HG02884 (cell line): ENCODE data around the gene SGCE.

Experiments used
- ATAC-seq: cut with Tn5 transposase; IDR thresholded peaks from one replicate; pipeline ENCODE4 v1.9.1; 2021; ENCODE audit warnings: mild to moderate bottlenecking, moderate library complexity; ENCODE audit not compliant: unreplicated experiment

Gene SGCE

DNA sequence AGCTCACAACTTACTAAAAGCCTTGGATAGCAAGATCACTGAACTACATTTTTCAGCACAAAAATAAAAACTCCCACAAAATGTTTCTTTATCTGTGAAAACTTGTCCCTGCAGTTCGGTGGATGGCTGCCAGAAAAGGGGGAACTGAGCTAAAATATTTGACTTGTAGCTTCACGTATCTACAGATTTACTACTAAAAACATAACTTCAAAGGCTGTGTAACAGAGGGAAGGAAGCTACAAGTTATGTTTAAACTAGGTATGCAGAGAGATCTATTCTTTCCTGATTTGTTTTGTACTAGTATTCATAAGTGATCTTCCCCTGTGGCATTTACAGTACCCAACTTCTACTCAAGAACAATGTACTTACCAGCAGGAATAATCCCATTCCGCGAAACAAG is 25.1 kb downstream of the SGCE start:
- ATAC-seq: no peak

DNA sequence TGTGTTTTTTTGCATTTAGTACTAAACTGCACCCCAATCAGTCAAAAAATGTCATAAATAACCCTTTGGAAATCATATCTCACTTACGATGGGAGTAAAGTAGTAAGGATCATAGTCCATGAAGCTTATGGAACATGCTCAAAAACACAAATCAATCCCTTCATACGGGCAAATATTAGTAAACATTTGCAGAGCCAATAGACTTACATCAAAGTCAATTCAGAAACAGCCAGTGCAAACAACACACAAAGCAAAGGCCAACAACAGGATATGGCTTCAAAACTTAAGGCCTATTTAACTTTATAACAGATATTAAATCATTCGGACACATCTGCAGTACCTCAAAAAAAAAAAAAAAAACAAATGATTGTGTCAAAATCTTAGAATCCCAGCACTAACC is 32.1 kb downstream of the SGCE start:
- ATAC-seq: no peak

DNA sequence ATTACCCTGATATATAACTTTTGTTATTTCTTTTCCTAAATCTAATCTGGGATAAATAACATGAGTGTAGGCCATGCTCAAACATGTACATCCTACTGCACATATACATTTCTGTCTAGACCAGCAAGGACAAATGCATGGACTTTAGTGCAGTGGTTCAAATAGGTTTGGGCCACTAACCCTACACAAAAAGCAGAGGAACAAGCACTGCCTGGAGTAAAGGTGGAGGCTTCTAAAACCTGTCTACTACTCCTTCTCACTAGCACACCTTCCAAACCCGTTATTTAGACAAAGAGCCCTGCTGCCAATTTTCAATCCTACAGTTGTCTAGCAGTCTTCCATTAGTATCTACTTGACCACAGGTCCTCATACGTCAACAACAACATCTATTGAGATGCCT is 34.8 kb downstream of the SGCE start:
- ATAC-seq: peak; percentile 6

DNA sequence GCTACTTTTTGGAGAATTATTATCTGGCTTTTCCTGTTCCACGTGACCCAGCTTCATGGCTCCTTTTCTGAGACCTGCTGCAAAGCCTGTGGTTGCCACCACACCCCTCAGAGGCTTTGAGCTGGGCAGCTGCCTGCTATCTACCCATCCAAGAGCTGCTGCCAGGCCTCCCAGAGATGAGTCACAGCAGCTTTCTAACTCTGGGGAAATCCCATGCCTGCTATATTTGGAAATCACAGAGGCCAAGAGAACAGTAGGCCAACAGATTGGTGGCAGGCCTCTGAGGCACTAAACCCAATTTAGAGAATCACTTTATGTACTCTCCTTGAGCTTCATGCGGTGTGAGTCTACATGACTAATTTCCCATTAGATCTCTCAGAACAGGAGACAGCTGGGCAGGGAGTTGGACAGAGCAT is 35.2 kb downstream of the SGCE start:
- ATAC-seq: peak; percentile 96

DNA sequence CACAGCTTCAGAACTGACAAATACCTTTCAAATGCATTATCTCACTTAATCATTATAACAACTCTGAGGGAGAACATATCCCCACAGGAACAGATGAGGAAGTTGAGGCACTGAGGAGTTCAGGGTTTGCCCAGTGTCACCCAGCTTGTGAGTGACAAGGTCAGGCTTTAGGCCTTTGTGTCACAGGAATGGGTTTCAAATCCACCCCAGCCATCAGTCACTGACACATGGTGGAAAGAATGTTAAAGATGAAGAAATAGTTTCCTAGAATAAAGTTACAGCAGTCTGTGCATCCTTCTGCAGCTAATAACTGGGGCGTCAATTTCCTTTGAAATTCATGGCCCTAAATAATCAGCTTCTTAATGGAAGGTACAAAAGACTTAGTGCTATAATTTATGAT is 37.8 kb downstream of the SGCE start:
- no peak for ATAC-seq

DNA sequence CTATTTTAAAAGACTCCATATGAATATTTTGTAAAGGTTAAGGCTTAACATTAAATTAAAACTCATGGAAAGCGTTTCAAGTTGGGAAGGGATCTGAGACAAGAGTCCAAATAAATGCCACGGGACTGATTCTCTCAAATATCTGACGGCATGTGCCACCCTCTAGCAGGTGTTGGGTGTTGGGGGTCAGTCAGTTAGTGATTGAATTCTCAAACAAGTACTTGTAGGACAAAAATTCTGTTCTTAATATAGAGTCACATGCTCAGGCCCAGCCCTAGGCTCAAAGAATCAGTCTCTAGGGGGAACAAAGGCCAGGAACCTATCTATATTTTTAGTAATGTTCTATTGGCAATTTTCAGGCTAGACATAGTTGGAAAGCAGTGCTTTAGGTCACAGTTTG is 39.1 kb downstream of the SGCE start:
- no peak for ATAC-seq

DNA sequence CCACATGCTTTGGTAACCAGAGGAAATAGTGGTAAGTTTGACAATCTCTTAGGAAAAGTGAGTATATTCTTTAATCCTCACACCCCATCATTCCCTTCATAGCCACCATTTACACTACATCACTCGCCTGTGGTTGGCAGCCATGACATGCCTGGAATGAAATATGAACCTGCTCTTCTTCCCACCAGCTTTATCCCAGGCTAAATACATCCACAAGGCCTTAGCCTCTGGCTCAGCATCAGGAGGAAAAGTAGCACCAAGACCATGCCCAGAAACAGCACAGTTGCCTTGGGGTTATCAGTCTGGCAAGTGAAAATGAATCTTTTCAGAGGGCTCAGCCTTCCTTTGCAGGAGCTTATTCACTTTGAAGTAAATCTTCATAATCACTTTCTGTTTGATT is 40.3 kb downstream of the SGCE start:
- ATAC-seq: no peak

DNA sequence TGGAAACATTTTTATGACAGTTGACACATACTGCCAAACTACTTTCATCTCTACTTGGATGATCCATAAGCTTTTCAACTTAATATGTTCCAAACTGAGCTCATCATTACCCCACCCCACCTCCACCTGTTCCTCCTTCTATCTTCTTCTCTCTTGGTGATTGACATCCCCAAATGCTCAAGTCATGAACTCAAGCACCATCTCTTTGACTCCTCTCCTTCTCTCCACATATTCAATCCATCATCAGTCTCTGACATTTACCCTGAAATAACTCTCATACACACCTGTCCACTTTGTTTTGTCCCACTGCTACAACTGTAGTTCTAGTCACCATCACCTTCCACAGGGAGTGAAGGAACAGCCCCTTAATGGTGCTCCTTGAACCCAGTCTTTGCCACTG is 43.3 kb downstream of the SGCE start:
- ATAC-seq: no peak

DNA sequence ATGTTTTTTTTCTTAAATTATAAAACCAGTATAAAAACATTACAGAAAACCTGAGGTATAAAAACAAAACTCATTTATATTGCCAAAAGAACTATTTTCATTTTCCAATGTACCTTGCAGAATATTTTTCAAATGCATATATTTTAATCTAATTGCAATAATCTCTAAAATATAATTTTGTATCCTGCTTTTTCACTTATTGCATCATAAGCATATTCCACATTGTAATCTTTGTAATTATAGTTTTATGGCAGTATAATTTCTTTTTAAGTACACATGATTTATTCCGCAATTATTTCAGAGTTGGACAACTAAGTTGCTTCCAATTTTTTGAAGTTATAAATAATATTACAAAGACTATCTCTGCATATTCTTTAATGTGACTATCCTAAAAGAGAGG is 43.7 kb downstream of the SGCE start:
- no peak for ATAC-seq

DNA sequence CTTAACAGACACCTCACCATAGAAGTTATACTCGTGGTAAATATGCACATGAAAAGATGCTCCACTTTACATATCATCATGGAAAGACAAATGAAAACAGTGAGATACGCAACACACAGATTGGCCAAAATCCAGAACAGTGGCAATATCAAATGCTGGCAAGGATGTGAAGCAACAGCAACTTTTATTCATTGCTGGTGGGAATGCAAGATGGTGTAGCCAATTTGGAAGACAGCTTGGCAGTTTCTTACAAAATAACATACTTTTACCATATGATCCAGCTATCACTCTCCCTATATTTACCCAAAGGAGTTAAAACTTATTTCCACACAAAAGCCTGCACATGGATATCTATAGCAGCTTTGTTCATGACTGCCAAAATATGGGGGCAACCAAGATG is 46.4 kb downstream of the SGCE start:
- no peak for ATAC-seq

DNA sequence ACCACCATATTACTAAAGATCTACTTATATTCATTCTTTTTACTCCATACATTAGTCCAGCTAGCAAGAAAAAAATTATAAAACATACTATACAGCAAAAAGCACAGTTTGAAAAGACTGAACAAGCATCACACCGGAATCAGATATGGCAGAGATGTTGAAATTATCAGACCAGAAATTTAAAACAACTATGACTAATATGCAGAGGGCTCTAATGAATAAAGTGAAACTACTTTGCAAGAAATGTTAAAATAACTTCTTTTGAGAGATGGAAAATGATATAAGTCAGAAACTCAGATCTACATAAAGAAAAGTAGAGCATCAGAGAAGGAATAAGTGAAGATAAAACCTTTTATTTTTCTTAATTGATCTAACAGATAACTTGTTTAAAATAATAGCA is 50.9 kb downstream of the SGCE start:
- ATAC-seq: peak; percentile 87

DNA sequence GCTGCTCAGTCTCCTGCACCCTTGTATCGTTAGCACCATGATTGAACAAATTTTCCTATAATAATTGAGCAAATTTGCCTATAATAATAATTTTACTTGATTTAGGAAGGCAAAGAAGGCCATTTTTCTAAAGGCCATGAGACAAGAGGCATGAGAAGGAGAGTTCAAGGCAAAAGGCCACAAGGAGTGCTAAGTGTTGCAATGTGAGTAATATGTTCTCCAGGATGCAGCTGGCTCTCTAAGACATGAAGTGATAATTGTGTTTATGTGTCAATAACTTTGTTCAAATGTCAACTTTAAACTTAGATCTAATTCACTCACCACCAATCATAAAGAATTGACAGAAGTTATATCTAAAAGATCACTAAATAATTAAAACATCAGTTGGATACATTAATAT is 53.8 kb downstream of the SGCE start:
- no peak for ATAC-seq

DNA sequence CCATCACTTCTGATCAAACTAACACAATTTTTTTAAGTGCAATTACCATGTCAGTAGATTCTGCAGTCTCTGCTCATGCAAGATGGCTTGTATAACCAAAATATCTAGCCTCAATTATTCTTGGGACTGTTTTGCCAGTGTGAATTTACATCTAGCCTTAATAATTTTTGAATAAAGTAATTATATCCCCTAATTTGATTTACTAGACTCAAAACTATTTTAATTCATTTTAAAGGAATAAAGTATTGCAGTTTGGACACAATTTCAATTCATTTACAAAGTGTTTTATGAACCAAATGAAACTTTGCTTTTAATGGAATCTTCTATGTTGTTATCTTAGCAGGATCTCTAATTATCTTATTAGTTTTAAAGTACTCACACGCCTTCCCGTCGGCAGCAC is 55.7 kb downstream of the SGCE start:
- no peak for ATAC-seq

DNA sequence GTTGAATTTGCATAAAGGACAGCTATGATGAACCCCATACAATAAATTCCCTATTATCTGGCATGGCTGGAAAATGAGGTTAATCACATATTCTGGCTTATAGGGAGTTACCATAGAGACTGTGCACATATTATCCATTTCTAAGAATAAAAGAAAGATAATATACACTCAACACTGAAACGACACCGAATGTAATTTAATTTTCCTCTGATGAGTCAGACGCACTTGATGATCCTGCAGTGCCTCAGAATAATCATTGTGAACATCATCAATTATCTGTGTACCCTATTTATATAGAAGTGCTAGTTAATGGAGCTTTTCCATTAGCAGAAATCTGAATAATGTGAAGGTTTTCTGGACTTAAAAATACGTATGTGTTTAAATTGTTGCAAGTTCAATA is 60.2 kb downstream of the SGCE start:
- no peak for ATAC-seq

DNA sequence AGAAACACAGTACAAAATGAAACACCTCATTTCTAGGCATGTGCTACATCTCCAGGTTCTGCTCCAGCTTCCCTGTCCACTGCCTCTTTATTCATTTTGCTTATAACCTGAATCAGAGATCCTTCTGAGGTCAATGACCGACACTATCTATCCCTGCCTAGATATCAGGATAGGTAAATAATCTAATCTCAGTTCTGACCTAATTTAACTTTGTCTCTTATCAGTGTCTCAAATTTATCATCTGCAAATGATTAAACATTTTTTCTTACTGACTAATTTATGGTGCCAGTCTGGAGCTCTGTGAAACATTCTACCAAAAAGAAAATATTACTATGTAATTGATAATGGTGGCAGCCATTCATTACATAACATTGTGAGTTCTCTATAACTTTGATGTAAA is 61.1 kb downstream of the SGCE start:
- ATAC-seq: no peak

DNA sequence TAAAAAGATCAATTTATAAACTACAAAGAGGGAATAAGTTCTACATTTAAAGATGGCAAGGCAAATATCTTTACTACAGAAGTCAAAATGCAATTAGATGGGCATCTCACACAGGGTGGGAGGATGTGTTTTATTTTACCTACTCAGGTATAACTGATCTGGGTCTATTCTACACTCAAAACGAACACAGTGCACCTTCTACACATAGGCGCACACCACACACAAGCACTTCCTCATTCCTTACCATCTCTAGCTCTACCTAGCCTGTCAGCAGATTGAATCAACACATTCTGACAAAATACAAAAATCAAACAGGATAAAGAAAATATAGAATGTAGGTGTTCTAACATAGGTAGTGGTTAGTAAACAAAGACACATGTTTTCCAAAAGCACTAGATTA is 64.8 kb downstream of the SGCE start:
- ATAC-seq: peak; percentile 71

DNA sequence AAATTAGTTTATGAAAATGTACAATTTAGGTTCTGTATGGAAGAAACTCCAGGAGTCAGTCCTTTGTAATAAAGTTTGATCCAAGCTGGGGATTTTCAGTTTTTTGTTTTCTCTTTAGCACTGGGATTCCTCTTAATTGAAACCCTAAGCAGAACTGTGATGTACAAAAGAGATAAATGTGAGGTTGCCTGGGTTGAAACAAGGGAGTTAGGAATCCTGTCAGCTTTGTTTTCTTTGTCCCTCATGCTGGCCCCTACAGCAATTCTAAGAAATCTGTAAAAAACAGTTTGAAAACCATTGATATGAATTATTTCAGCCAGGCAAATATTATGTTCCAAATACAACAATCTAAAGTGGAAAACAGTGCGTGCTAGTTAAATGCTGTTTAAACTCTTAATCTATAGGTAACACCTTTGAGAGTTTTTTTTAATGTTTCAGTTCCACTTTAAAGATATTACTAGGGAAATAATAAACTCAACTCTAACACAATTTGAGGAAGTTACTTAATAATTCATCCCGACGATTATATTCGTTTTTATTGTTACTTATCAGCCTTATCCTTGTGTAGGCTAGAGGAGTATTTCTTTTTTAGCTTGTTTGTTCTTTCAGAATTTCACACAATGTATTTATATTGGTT is 65.3 kb downstream of the SGCE start:
- ATAC-seq: no peak

DNA sequence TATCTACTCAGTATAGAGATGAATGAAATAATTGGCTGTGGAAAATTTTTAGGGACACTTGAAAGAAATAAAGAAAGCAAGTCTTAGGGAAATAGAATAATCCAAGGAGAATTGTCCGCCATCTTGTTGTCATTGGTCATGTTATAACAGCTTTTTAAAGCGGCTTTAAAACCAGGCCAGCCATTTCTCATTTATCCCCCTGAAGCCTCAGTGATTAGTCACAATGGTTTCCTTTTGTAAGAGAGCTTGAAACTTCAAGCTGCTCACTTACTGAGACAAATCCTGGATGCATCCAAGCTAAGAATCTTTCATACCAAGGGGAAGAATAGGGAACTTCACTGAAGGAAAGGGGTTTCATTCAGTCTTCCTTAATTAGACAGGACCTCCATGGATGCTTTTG is 67.9 kb downstream of the SGCE start:
- no peak for ATAC-seq

DNA sequence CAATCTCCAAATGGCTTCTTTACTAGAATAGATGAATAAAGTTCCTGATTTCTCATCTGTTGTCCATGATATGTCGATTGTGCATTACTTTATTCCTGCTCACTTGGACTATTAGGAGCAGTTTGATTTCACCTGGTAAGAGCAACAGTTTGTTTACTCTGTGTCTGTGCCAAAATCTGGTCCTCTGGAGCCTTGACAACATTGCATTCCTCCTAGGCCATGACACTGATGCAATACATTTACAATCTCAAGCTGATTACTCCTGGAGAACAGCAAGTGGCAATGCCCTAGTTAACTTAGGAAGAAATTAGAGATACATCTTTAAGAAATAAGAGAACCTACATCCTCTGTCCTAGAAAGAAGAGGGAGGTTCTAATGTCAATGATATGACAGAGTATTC is 71.8 kb downstream of the SGCE start:
- no peak for ATAC-seq

DNA sequence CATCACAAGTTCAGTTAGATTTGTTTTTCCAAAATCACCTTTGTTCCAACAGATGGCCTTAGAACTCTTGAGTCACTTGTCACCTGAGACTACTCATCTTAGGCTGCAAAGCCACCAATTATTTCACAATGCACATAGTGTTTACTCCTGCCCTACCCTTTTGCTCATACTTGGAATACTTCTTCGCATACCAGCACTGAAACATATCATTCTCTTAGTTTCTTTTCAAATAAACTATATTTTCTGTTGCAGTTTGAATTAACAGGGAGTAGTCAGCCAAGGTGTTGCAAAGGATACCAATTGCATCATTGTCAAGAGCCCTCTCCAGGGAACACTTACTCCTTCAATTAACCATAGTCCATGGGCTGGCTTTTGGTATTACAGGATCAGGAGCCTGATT is 75.3 kb downstream of the SGCE start:
- ATAC-seq: no peak

DNA sequence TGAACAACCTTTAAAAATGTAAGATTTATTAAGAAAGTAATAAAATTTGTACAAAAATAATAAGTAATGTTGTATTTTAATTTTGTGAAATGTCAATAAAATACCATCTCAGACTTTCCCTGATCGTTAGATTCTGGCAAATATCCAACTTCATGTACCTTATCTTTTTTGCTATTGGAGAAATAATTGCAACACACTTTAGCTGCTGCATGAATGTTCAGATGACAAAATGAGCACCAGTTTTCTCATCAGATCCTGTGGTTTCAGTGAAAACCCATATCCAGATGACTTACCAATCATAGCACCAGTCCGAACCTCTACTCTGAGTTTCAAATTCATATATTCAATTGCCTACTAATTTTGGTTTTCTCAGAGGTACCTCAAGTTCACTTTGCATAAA is 76.5 kb downstream of the SGCE start:
- no peak for ATAC-seq

DNA sequence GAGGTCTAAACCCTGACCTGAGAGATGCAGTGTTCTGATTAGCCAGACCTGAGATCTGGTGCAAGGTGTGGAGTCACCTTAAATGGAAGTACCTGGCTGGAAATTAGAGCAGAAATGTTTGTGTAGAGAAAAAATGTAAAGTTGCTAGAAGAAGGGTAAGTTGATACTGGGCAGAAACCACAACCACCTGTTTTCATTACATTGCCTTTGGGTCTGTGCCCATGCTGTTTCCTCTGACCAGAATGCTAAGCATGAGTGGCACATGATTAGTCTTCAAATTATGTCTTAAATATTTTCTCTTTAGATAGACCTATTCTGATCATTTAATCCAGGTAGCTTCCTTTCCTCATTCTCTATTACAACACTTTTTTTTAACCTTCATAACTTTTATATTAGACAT is 77.3 kb downstream of the SGCE start:
- no peak for ATAC-seq

DNA sequence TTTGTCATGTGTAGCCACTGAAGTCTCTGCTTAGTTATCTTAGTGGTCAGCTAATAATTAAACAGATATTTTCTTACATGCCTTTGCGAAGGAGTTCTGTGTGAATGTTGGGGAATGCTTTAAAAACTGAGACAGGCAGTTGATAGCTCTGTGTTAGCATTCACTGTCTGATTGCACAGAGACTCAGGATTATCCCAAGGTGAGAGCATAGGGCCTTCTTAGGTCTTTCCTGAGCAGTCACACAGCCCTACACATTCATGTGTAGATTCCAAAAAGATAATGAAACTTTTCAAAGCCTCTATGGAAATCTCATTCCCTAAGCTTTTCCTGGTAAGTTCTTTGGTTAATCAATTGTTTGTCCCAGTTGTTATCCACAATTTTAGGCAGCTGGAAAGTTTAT is 78.6 kb downstream of the SGCE start:
- ATAC-seq: no peak

DNA sequence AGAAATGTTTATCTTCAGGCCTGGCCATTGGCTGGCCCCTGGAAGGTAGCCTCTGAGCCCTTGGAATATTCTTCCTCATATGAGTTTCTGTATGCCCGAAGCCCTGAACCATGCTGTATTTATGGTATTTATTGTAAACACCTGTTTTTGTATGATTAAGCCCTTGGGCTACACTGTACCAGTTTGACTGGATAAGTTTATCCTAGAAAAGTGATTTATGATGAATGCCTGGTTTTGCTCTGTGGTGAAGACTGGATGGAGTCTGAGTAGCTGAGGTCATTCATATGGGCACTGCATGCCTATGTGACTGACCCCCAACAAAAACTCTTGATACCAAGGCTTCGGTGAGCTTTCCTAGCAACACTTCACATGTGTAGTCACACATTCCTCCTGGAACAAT is 79.6 kb downstream of the SGCE start:
- no peak for ATAC-seq
